GM12864 (cell line): ENCODE measurements around the gene SAV1.
"Not testable (repeated sequence)": the region's sequence is repeated elsewhere in the genome, so short reads cannot be mapped to it uniquely, and the experiment has no call there.

Source experiments
- DNase-seq: peaks from one replicate; pipeline ENCODE4 v3.0.0-alpha.2; 2011; ENCODE audit warnings: low read depth
- H3K4me3 ChIP-seq: 2 replicates; pipeline ENCODE4 v1.5.1; 2011; ENCODE audit warnings: mild to moderate bottlenecking, low read depth, low read length, control low read depth
- TF ChIP-seq, protein P1 (sequence below): IDR thresholded peaks from 2 replicates; pipeline ENCODE4 v1.5.1; 2011; ENCODE audit warnings: low read depth, mild to moderate bottlenecking, moderate library complexity, low read length, control low read depth, inconsistent platforms; ENCODE audit errors: missing control alignments

Gene SAV1

DNA sequence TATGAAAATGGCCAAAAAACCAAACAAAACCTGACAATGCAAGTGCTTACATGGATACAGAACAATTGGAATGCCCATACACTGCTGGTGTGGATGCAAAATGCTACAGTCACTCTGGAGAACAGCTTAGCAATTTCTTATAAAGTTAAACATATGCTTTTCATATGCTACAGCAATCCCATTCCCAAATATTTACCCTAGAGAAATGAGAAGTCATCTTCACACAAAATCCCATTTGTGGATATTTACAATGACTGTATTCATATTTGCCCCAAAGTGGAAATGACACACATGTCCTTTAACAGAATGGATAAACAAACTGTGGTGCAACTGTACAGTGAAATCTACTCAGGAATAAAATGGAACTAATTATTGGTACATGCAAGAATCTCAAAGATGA, 20.4 kb downstream of the SAV1 start:
- H3K4me3 ChIP-seq, result no peak overlapping the region; the same call in 1 of the 2 replicates
- DNase-seq, result no peak
- TF ChIP-seq, protein P1, sequence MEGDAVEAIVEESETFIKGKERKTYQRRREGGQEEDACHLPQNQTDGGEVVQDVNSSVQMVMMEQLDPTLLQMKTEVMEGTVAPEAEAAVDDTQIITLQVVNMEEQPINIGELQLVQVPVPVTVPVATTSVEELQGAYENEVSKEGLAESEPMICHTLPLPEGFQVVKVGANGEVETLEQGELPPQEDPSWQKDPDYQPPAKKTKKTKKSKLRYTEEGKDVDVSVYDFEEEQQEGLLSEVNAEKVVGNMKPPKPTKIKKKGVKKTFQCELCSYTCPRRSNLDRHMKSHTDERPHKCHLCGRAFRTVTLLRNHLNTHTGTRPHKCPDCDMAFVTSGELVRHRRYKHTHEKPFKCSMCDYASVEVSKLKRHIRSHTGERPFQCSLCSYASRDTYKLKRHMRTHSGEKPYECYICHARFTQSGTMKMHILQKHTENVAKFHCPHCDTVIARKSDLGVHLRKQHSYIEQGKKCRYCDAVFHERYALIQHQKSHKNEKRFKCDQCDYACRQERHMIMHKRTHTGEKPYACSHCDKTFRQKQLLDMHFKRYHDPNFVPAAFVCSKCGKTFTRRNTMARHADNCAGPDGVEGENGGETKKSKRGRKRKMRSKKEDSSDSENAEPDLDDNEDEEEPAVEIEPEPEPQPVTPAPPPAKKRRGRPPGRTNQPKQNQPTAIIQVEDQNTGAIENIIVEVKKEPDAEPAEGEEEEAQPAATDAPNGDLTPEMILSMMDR, result no peak

DNA sequence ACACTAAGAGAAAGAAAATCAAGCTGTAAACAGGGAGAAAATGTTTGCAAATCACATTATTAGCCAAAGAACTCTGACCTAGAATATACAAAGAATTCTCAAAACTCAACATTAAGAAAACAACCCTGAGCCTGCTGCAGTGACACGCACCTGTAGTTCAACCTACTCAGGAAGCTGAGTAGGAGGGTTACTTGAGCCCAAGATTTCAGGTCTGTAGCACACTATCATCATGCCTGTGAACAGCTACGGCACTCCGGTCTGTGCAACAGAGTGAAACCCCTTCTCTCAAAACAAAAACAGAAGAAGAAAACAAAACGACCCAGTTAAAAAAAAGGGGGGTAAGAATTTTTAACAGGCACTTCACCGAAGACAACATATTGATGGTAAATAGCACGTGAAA, 20.8 kb downstream of the SAV1 start:
- peak overlapping the region; percentile 0; the same call in 1 of the 2 replicates for H3K4me3 ChIP-seq
- peak; percentile 68 for DNase-seq

DNA sequence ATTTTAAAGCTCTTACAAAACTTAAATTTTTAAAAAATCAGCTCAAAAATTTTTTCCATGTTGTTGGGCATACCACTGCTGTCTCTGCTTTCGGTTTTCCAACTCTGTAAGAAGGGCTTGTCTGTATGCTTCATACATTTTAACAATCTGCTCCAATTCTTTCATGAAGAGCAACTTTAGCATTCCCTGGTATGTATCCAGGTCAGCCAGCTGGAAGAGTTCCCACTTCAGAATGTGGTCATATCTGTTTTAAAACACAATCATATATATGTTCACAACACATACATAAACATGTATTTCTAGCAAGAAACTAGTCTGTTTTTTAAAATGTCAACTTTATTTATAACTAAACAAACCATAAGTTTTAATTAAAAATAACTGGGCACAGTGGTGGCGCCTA, 33.0 kb downstream of the SAV1 start:
- no peak for DNase-seq
- TF ChIP-seq, protein P1, result no peak
- no peak overlapping the region for H3K4me3 ChIP-seq

More for the DNA sequence above, 20.8 kb downstream of the SAV1 start:
- TF ChIP-seq, protein P1, result no peak

DNA sequence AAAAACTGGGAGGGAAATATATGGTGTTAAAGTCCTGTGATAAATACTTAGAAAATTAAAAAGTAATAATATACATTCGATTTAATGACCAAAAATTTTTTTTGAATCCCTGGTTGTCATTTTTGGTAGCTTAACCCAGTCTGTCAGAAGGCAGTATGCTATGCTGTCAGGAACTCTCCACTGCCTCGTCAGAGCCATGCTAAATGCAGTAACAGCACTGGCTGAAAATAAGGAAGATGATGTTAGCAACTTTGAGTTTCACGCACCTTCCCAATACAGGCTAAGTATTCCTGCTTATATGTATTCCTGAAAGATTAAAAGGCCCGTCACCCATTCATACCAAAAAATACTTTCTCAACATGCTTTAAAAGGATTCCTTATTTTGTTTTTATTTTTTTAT, 34.2 kb downstream of the SAV1 start:
- no peak for DNase-seq
- TF ChIP-seq, protein P1, result no peak
- no peak overlapping the region for H3K4me3 ChIP-seq

DNA sequence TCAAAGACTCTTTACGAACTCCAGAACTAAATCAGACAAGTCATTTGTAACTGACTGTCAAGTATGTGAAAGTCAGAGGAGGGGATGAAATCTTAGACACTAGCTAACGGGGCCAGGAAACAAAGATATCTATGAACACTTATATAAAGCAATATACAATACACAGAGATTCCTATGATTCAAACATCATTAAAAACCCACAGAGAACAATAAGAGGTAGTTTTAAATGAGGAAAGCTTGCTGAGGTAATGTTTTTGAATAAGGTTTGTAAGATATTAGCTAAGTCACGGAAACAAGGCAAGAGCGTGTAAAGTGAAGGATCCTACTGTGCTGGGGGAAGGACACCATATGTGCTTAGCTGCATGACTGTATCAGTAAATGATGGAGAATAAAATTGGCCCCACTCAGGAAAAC, 36.7 kb downstream of the SAV1 start:
- TF ChIP-seq, protein P1, result no peak
- H3K4me3 ChIP-seq, result no peak overlapping the region
- no peak for DNase-seq

DNA sequence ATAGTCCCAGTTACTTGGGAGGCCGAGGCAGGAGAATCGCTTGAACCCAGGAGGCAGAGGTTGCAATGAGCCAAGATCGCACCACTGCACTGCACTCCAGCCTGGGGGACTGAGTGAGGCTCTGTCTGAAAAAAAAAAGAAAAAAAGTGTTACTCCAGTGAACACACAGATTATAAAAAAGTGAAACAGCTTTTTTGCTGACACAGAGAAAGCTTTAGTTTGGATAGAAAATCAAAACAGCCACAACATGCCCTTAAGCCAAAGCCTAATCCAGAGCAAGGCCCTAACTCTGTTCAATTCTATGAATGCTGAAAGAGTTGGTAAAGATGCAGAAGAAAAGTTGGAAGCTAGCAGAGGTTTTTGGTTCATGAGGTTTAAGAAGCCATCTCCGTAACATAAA, 43.2 kb downstream of the SAV1 start:
- not testable (repeated sequence) for DNase-seq, H3K4me3 ChIP-seq

DNA sequence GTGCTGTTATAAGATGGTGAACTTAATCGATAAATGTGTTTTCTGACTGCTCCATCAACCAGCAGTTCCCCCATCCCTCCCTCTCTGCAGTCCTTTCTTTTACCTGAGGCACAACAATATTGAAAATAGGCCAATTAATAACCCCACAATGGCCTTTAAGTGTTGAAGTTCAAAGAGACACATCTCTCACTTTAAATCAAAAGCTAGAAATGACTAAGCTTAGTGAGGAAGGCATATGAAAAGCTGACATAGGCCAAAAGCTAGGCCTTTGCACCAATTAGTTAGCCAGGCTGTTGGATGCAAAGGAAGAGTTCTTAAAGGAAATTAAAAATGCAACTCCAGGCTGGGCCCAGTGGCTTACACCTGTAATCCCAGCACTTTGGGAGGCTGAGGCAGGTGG, 43.7 kb downstream of the SAV1 start:
- no peak for DNase-seq
- TF ChIP-seq, protein P1, result no peak
- no peak overlapping the region for H3K4me3 ChIP-seq
